GM10248 (cell line): ENCODE data around the gene PLEKHM3.

Experiments
- CTCF ChIA-PET: fragments of 300-600 bp; sonication (Branson Sonifier 250); formaldehyde crosslinking; extraction: SDS; loops from one replicate; lab custom pipeline; 2021; ENCODE audit warnings: antibody characterized with exemption; lab: Yijun Ruan, JAX
- POLR2A ChIA-PET: fragments of 350-650 bp; sonication (Branson Sonifier 250); formaldehyde crosslinking; extraction: SDS; loops from one replicate; lab custom pipeline; 2020; ENCODE audit warnings: antibody characterized with exemption; lab: Yijun Ruan, JAX
- DNase-seq: peaks from one replicate; pipeline ENCODE4 v3.0.0; 2012; ENCODE audit errors: extremely low spot score
- CTCF ChIP-seq: IDR thresholded peaks from 2 replicates; pipeline ENCODE4 v1.5.1; 2012; ENCODE audit warnings: mild to moderate bottlenecking, low read depth; ENCODE audit errors: extremely low read depth, missing control alignments, control extremely low read depth

PLEKHM3 gene

GRCh38 chr2:207861789-207862188, 163.5 kb downstream of the PLEKHM3 start:
- DNase-seq, result no peak
- no peak for TF ChIP-seq CTCF
- ChIA-PET CTCF (interaction anchor here (1.6 kb wide), 1 partner anchor 9 kb away, joined by 6 read pairs; no protein-coding TSS in a partner anchor), POLR2A (no interaction called here)

- ChIA-PET POLR2A (no interaction called here), CTCF (interaction anchor here (0.7 to 1.2 kb wide), 2 partner anchors 12 to 18 kb away, joined by 3 read pairs; no protein-coding TSS in a partner anchor)
- TF ChIP-seq CTCF, result no peak
- no peak for DNase-seq
Observed at GRCh38 chr2:207860685-207861084, 164.6 kb downstream of the PLEKHM3 start.

GRCh38 chr2:207855591-207855990, 169.7 kb downstream of the PLEKHM3 start:
- ChIA-PET CTCF (no interaction called here), POLR2A (no interaction called here)
- TF ChIP-seq CTCF, result no peak
- no peak for DNase-seq

GRCh38 chr2:207854484-207855440, 170.6 kb downstream of the PLEKHM3 start:
- ChIA-PET CTCF (no interaction called here), POLR2A (no interaction called here)
- DNase-seq, result no peak
- TF ChIP-seq CTCF, result no peak

- no peak for TF ChIP-seq CTCF
- ChIA-PET CTCF (no interaction called here), POLR2A (no interaction called here)
- DNase-seq, result no peak
Observed at GRCh38 chr2:207852791-207853190, 172.5 kb downstream of the PLEKHM3 start.

- POLR2A ChIA-PET, result no interaction called here
- CTCF ChIA-PET, result interaction anchor here (1.6 kb wide), 1 partner anchor 11 kb away, joined by 3 read pairs; no protein-coding TSS in a partner anchor
- DNase-seq, result no peak
- no peak for TF ChIP-seq CTCF
Observed at GRCh38 chr2:207849443-207849842, 175.9 kb downstream of the PLEKHM3 start.
